Mucosa of descending colon (tissue), 3 donors: ENCODE results near the gene DNAJC9. TPM values are rescaled to one million over a fixed set of nuclear protein-coding genes. Genes with fewer than 3 reads are reported as not detected.

ENCODE experiments used
- ATAC-seq: fragments of 200-7000 bp; cut with Tn5 transposase; one replicate; pipeline ENCODE4 v1.9.1; 2020; ENCODE audit warnings: mild to moderate bottlenecking, moderate library complexity
- DNase-seq, 3 donors: peaks; one replicate each; pipeline ENCODE4 v3.0.0-alpha.2; 2020
- H3K36me3 ChIP-seq: fragments of 200-600 bp; one replicate; pipeline ENCODE4 v1.8.0; 2021; ENCODE audit warnings: low read depth, mild to moderate bottlenecking
- H3K4me1 ChIP-seq: fragments of 200-600 bp; one replicate; pipeline ENCODE4 v1.8.0; 2021; ENCODE audit warnings: low read depth, mild to moderate bottlenecking
- H3K4me3 ChIP-seq: fragments of 200-600 bp; one replicate; pipeline ENCODE4 v1.8.0; 2021; ENCODE audit warnings: mild to moderate bottlenecking
- H3K9me3 ChIP-seq: fragments of 200-600 bp; one replicate; pipeline ENCODE4 v1.8.0; 2021; ENCODE audit warnings: mild to moderate bottlenecking
- CTCF ChIP-seq: fragments of 200-600 bp; IDR thresholded peaks from one replicate; pipeline ENCODE4 v1.8.0; 2022; ENCODE audit warnings: antibody characterized with exemption, mild to moderate bottlenecking
- intact Hi-C, 2 donors: fragments of 100-400 bp; cut with DNase I in 1 of 2; cut with micrococcal nuclease in 1 of 2; formaldehyde crosslinking; loops; one replicate each; pipeline versions ENCODE4 v1.11.0 to v1.11.1; 2022; cut with DNase I, micrococcal nuclease
- total RNA-seq, 3 donors: library from RNA; stranded (reverse); fragmentation: NEBNext Ultra II Directional in 2 of 3; extraction: Animal tissue kit (Norgen Biotek cat#: 25700) in 2 of 3; gene quantifications; one replicate each; pipeline versions ENCODE4 v1.2.1 to v1.2.4, GENCODE V29; 2021 to 2023
- donor health status: DM: no; HTN: no; CAD: no; lungs with moderate emphysema.
- donor health status: DM: no; HTN: no; CAD: no.
- donor health status: DM: no; HTN: yes; CAD: no.

Gene DNAJC9
- total RNA-seq, 3 donors from 2014 or later, result 12.7 to 18.2 (median 15.3) TPM

- H3K4me1 ChIP-seq, result no peaks in the 10 kb centered on the region
- H3K36me3 ChIP-seq, result no peaks in the 10 kb centered on the region
- DNase-seq (no peak), ATAC-seq (no peak)
- intact Hi-C loops, result no loop called here
- TF ChIP-seq CTCF, result no peak
- no peak overlapping the region for H3K4me3 ChIP-seq
- no peaks in the 10 kb centered on the region for H3K9me3 ChIP-seq
These were observed 21.5 kb downstream of the DNAJC9 start for GRCh38 chr10:73225518-73225917.

- Histone ChIP-seq H3K4me1 (no peaks in the 10 kb centered on the region), H3K9me3 (no peaks in the 10 kb centered on the region), H3K36me3 (no peaks in the 10 kb centered on the region), H3K4me3 (no peak overlapping the region)
- intact Hi-C loops, result no loop called here
- DNase-seq (no peak), ATAC-seq (no peak)
- TF ChIP-seq CTCF, result no peak
These were observed 26.1 kb downstream of the DNAJC9 start for GRCh38 chr10:73220989-73221388.

- Histone ChIP-seq H3K9me3 (no peaks in the 10 kb centered on the region), H3K4me3 (no peak overlapping the region), H3K4me1 (no peaks in the 10 kb centered on the region), H3K36me3 (no peaks in the 10 kb centered on the region)
- no peak for DNase-seq
- intact Hi-C loops, result no loop called here
- no peak for ATAC-seq
- no peak for TF ChIP-seq CTCF
These were observed 27.7 kb downstream of the DNAJC9 start for GRCh38 chr10:73219384-73219783.

GRCh38 chr10:73218431-73219191, 28.4 kb downstream of the DNAJC9 start:
- no peaks in the 10 kb centered on the region for H3K36me3 ChIP-seq
- ATAC-seq, result no peak

GRCh38 chr10:73217628-73218027, 29.4 kb downstream of the DNAJC9 start:
- intact Hi-C loops, result no loop called here
- ATAC-seq (no peak), DNase-seq (no peak)

More at GRCh38 chr10:73218431-73219191, 28.4 kb downstream of the DNAJC9 start:
- Histone ChIP-seq H3K4me1 (no peaks in the 10 kb centered on the region), H3K4me3 (no peak overlapping the region), H3K9me3 (no peaks in the 10 kb centered on the region)
- TF ChIP-seq CTCF, result no peak
- intact Hi-C loops, result no loop called here
- DNase-seq, result no peak

More at GRCh38 chr10:73217628-73218027, 29.4 kb downstream of the DNAJC9 start:
- Histone ChIP-seq H3K9me3 (no peaks in the 10 kb centered on the region), H3K4me3 (no peak overlapping the region), H3K36me3 (no peaks in the 10 kb centered on the region), H3K4me1 (no peaks in the 10 kb centered on the region)
- no peak for TF ChIP-seq CTCF
